ENCODE results near the gene ACTR6.
A peak's percentile ranks its signal among the peaks of the same experiment; 100 is the strongest.
"Not testable (repeated sequence)": the region's sequence is repeated elsewhere in the genome, so short reads cannot be mapped to it uniquely, and the experiment has no call there.

The ACTR6 gene

DNA sequence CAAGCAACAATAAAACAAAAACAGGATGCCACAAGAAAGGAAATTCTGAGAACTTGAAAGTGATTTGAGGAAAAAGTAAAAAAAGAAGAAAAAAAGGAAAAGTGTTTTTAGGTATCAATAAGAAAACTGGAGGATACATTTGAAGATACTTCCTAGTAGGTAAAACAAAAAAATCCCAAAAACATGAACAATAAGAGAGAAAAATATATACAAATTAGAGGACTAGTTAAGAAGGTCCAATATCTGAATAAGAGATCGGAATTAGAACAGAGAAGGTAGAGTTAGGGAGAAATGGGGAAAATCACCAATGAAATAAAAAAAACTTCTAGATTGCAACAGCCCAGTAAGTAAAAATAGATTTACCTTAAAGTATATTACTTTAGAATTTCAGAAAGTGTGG lies 57.5 kb downstream of the ACTR6 start:
- Mint-ChIP-seq H3K4me3 (no peak overlapping the region), H3K27ac (no peak overlapping the region), H3K4me1 (ENCODE audit: low read depth) (peaks cover 7% of the 10 kb centered on the region), H3K27me3 (ENCODE audit: low read depth) (no peaks in the 10 kb centered on the region), H3K9me3 (no peaks in the 10 kb centered on the region), H3K36me3 (ENCODE audit: low read depth) (peaks cover 2% of the 10 kb centered on the region)

DNA sequence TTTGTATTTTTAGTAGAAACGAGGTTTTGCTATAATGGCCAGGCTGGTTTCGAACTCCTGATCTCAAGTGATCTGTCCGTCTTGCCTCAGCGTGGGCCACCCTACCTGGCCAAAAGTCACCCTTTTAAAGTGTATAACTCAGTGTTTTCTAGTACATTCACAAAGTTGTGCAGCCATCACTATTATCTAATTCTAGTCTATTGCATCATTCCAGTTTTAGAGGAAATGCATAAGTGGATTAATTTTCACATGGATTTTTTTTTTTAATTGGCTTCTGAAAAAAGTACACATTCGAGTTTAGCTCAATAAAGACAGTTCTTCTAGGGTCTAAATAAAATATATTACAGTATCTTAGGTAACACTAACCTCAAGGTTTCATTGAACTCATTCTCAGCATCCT lies 62.5 kb downstream of the ACTR6 start:
- Mint-ChIP-seq H3K36me3 (ENCODE audit: low read depth) (peaks cover 3% of the 10 kb centered on the region), H3K4me3 (no peak overlapping the region), H3K27ac (no peak overlapping the region), H3K27me3 (ENCODE audit: low read depth) (no peaks in the 10 kb centered on the region), H3K4me1 (ENCODE audit: low read depth) (peaks cover 4% of the 10 kb centered on the region), H3K9me3 (no peaks in the 10 kb centered on the region)

DNA sequence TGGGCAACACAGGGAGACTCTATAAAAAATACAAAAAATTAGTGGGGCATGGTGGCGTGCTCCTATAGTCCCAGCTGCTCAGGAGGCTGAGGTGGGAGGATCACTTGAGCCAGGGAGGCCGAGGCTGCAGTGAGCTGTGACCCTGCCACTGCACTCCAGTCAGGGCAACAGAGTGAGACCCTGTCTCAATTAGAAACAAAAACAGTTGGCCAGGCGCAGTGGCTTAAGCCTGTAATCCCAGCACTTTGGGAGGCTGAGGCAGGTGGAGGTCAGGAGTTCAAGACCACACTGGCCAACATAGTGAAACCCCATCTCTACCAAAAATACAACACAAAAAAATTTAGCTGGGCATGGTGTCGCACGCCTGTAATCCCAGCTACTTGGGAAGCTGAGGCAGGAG lies 64.5 kb downstream of the ACTR6 start:
- H3K36me3 Mint-ChIP-seq (ENCODE audit: low read depth); H3K9me3 Mint-ChIP-seq; H3K4me3 Mint-ChIP-seq; H3K27ac Mint-ChIP-seq; H3K27me3 Mint-ChIP-seq (ENCODE audit: low read depth): not testable (repeated sequence)
- H3K4me1 Mint-ChIP-seq (ENCODE audit: low read depth), result peaks cover 15% of the 10 kb centered on the region

DNA sequence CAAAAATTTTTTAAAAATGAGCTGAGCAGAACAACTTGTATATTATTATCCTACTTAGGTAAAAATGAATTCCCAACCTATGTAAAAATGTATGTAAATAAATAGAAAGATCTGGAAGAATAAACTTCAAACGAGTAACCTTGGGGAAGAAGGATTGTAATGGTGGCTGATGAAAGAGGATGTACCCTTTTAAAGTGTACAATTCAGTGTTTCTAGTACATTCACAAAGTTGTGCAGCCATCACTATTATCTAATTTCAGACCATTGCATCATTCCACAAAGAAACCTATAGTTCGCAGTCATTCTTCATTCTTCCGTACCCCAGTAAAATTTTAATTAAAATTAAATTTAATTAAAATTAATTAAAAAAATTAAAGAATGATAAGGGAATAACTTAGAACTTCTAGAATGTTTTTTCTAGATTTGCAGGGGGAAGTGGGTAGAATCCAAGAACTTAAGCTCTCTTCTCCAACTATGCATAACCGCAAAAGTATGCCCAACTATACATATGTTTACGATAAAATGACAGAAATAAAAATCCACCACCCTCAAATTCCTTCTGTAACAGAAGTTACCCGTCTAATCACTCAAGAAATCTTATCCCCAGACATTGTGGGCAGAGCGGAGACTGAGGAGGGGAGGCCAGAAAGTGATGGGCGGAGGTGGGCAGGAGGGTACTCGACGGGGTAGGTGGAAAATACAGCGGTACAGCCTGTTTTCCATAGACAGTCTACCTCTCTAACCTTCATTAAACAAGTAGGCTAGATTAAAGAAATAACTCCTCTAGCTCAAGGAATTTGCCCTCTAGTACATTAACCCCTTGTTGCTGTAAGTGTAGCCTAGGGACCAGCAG lies 65.3 kb downstream of the ACTR6 start:
- Mint-ChIP-seq H3K4me1 (ENCODE audit: low read depth) (peaks cover 17% of the 10 kb centered on the region), H3K9me3 (no peaks in the 10 kb centered on the region), H3K4me3 (peak overlapping the region; percentile 99), H3K27me3 (ENCODE audit: low read depth) (no peaks in the 10 kb centered on the region), H3K27ac (peak overlapping the region; percentile 100), H3K36me3 (ENCODE audit: low read depth) (peaks cover 3% of the 10 kb centered on the region)

DNA sequence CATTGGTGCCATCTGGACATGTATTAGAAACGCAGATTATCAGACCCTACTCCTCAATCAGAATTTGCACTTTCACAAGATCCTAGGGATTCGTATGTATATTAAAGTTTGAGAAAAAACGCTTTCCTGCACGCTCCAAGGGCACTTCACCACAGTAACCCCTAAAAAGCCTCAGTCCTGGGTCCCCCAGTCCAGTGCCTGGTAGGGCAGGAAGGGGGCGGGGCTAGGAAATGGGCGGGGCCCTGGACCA lies 65.9 kb downstream of the ACTR6 start:
- peak overlapping the region; percentile 100 for H3K27ac Mint-ChIP-seq
- H3K4me3 Mint-ChIP-seq, result peak overlapping the region; percentile 99
- peaks cover 3% of the 10 kb centered on the region for H3K36me3 Mint-ChIP-seq (ENCODE audit: low read depth)
- H3K9me3 Mint-ChIP-seq, result no peaks in the 10 kb centered on the region
- no peaks in the 10 kb centered on the region for H3K27me3 Mint-ChIP-seq (ENCODE audit: low read depth)
- H3K4me1 Mint-ChIP-seq (ENCODE audit: low read depth), result peaks cover 17% of the 10 kb centered on the region

DNA sequence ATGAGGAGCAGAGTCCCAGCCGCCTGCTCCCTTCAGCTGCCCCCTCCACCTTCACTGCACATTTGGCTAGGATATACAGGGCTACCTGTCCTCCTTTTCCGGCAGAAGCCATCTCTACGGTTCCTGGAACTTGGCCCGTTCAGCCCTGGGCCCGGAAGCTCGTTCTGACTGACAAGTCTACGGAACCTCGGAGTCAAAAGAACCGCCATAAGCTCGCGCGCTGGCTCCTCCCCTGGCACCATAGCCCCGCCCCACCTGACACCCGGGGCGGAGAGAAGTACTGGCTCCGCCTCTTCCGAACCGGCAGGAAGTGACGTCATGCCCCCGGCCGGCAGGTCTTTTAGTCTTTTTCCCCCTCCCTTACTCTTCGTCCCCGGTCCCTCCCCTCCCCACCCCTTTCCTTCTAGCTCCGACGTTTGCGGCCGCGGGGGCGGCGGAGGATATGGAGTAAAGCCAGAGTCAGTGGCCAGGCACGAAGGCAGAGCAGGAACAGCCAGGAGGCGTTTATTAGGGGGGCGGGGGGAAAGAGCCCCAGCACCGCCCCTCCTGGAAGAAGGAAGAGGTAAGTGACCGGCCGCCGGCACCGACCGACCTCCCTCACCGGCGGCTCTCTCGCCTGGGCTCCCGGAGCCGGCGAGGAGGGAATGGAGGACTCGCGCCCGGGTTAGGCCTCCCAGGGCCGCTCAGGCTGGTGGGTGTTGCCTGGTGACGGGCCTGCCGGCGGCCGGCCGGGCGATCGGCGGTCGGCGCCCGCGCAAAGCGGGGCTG lies 66.4 kb downstream of the ACTR6 start, which contains the start of the genes DEPDC4 and SCYL2:
TSS of gene DEPDC4 (minus strand) at position 245 of the 768 bp plus-strand sequence. CDS start at position 242, 3 bp downstream.
TSS of gene SCYL2 (plus strand) at position 343 of the 768 bp plus-strand sequence. CDS start 15,794 bp downstream, outside the sequence.
- Mint-ChIP-seq H3K9me3 (no peaks in the 10 kb centered on the region), H3K27ac (peak within 1 kb of the TSS; percentile 100), H3K4me1 (ENCODE audit: low read depth) (peaks cover 17% of the 10 kb centered on the region), H3K27me3 (ENCODE audit: low read depth) (no peaks in the 10 kb centered on the region), H3K4me3 (peak within 1 kb of the TSS; percentile 99), H3K36me3 (ENCODE audit: low read depth) (peaks cover 3% of the 10 kb centered on the region)

DNA sequence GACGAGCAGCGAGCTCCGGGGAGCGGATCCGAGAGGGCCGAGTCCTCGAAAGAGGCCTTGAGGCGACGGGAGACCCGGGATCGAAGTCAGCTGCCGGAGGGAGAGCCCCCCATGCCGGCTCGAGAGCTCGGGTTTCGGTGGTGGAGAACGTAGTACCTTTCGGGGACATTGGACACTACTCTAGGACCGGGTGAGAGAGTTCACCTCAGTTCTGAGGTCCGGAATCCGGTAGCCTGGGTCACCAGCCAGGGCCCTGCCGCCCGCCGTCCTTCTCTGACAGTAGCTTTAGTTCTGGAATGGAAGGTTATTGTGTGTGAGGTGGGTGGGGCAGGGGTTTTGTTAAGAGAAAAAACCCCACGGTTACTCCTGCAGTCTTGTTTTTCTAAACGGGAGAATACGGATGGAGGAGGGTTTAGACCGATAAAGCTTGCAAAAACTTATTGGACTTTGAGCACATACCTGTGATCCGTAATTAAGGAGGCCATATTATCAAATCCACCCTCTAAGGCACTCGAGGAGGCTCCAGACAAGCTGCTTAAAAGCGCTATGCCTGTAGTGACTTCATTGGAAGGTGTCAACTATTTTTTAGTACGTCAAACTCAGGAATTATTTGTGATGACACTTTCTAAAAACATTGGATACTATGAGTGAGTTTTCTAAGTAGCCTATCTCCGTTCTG lies 67.1 kb downstream of the ACTR6 start:
- no peaks in the 10 kb centered on the region for H3K9me3 Mint-ChIP-seq
- peaks cover 5% of the 10 kb centered on the region for H3K36me3 Mint-ChIP-seq (ENCODE audit: low read depth)
- H3K4me1 Mint-ChIP-seq (ENCODE audit: low read depth), result peaks cover 17% of the 10 kb centered on the region

DNA sequence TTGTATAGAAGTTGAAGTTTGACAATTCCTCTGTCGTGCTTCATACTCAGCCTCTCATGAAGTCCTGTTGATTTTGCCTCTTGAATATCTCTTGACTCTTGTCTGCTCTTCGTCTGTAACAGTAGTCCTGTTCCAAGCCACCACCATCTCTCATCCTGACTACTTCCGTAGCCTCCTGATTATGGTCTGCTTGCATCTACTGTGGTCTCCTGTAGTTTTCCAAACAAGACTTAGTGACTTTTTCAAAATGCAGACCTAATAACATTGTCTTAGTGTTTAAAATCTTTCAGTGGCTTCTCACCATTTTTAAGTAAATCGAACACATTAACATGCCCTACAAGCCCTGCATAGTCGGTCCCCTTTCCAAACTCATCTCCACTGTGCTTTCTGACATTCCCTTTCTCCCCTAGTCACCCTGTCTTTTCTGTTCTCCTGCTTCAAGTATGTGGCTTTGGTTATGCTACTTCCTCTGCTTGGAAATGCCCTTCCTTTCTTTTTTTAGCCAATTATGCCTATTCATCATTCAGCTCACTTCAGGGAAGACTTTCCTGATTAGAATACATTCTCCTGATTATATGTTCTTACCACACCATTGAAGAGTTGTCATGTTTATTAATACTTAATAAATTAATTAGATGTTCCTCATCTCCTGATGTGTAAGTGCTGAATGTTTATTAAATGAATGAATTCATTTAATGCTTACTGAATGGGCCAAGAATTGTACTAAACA lies 68.4 kb downstream of the ACTR6 start:
- H3K27me3 Mint-ChIP-seq (ENCODE audit: low read depth), result no peaks in the 10 kb centered on the region

More for the DNA sequence above, 67.1 kb downstream of the ACTR6 start:
- H3K4me3 Mint-ChIP-seq, result peak overlapping the region; percentile 99
- H3K27ac Mint-ChIP-seq, result peak overlapping the region; percentile 83
- no peaks in the 10 kb centered on the region for H3K27me3 Mint-ChIP-seq (ENCODE audit: low read depth)

DNA sequence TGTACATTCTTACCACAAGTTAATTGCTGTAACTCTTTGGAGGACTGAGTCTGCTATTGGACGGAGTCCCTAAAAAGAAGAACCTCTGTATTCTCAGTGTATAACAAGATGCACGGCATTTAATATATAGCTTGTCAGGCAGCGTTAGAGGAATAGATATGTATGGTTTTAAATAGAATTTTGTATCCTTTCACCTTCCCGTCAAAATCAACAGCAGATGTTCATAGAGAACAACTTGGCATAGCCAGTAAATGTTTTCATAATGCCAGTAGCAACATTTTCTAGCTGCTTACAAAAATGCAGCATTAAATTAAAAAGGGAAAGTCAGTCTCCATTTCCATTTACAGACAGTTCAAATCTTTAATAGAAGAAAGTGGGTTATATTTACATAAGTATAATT lies 73.2 kb downstream of the ACTR6 start:
- Mint-ChIP-seq H3K36me3 (ENCODE audit: low read depth) (peaks cover 7% of the 10 kb centered on the region), H3K9me3 (no peaks in the 10 kb centered on the region), H3K27me3 (ENCODE audit: low read depth) (no peaks in the 10 kb centered on the region), H3K4me3 (no peak overlapping the region), H3K27ac (no peak overlapping the region), H3K4me1 (ENCODE audit: low read depth) (peaks cover 22% of the 10 kb centered on the region)

More for the DNA sequence above, 68.4 kb downstream of the ACTR6 start:
- peak overlapping the region; percentile 75 for H3K4me3 Mint-ChIP-seq
- H3K4me1 Mint-ChIP-seq (ENCODE audit: low read depth), result peaks cover 22% of the 10 kb centered on the region
- H3K36me3 Mint-ChIP-seq (ENCODE audit: low read depth), result peaks cover 8% of the 10 kb centered on the region
- H3K27ac Mint-ChIP-seq, result peak overlapping the region; percentile 37
- H3K9me3 Mint-ChIP-seq, result no peaks in the 10 kb centered on the region
